HepG2 (cell line): ENCODE data around the gene NPPC. TPM values are rescaled to one million over a fixed set of nuclear protein-coding genes. Genes with fewer than 3 reads are reported as not detected.

Source experiments
- ASH2L ChIP-seq: fragments of 300-600, 200-600 bp; sonication (generic); IDR thresholded peaks from 2 replicates; pipeline ENCODE4 v1.7.0; 2017; ENCODE audit warnings: low read depth, mild to moderate bottlenecking, moderate library complexity, mixed read lengths, low read length; ENCODE audit not compliant: insufficient read length
- BRCA1 ChIP-seq: sonication (generic); formaldehyde crosslinking; IDR thresholded peaks from 2 replicates; pipeline ENCODE4 v1.4.0; 2020; ENCODE audit warnings: missing genetic modification reagents
- FIP1L1 ChIP-seq: fragments of 200-400 bp; formaldehyde crosslinking; IDR thresholded peaks from 2 replicates; pipeline ENCODE4 v1.6.1; 2018; ENCODE audit warnings: low read depth, mild to moderate bottlenecking, low read length, moderate library complexity, borderline replicate concordance; ENCODE audit not compliant: insufficient read depth
- FOXO1 ChIP-seq: sonication (generic); formaldehyde crosslinking; IDR thresholded peaks from 2 replicates; pipeline ENCODE4 v1.4.0; 2020; ENCODE audit warnings: missing genetic modification reagents
- GTF3A ChIP-seq: sonication (generic); formaldehyde crosslinking; conservative IDR thresholded peaks from 2 replicates; pipeline ENCODE4 v1.4.0; 2020; ENCODE audit warnings: mild to moderate bottlenecking, missing genetic modification reagents
- IKZF5 ChIP-seq: IDR thresholded peaks from 2 replicates; pipeline ENCODE4 v1.6.1; 2018; ENCODE audit warnings: missing genetic modification reagents, mild to moderate bottlenecking, missing compliant biosample characterization
- MED1 ChIP-seq: sonication (generic); formaldehyde crosslinking; IDR thresholded peaks from 2 replicates; pipeline ENCODE4 v1.4.0; 2020; ENCODE audit warnings: missing genetic modification reagents
- NFATC3 ChIP-seq: sonication (generic); formaldehyde crosslinking; IDR thresholded peaks from 2 replicates; pipeline ENCODE4 v1.5.1; 2020; ENCODE audit warnings: mild to moderate bottlenecking, missing genetic modification reagents
- RARA ChIP-seq: IDR thresholded peaks from 2 replicates; pipeline ENCODE4 v1.6.1; 2016; ENCODE audit warnings: missing genetic modification reagents, missing compliant biosample characterization
- SETDB1 ChIP-seq: sonication (generic); formaldehyde crosslinking; IDR thresholded peaks from 2 replicates; pipeline ENCODE4 v1.5.1; 2020; ENCODE audit warnings: missing genetic modification reagents, mild to moderate bottlenecking, borderline replicate concordance
- SNAI1 ChIP-seq: sonication (generic); formaldehyde crosslinking; IDR thresholded peaks from 2 replicates; pipeline ENCODE4 v1.5.0; 2020; ENCODE audit warnings: mild to moderate bottlenecking, missing genetic modification reagents, borderline replicate concordance
- SRY ChIP-seq: sonication (generic); formaldehyde crosslinking; IDR thresholded peaks from 2 replicates; pipeline ENCODE4 v1.8.0; 2022; ENCODE audit warnings: mild to moderate bottlenecking, missing genetic modification reagents
- YEATS2 ChIP-seq: sonication (generic); formaldehyde crosslinking; IDR thresholded peaks from 2 replicates; pipeline ENCODE4 v1.4.0; 2020; ENCODE audit warnings: missing genetic modification reagents, borderline replicate concordance
- ZNF234 ChIP-seq: sonication (generic); formaldehyde crosslinking; conservative IDR thresholded peaks from 2 replicates; pipeline ENCODE4 v1.5.1; 2020; ENCODE audit warnings: mild to moderate bottlenecking, missing genetic modification reagents
- ZNF335 ChIP-seq: sonication (generic); formaldehyde crosslinking; IDR thresholded peaks from 2 replicates; pipeline ENCODE4 v1.4.0; 2020; ENCODE audit warnings: missing genetic modification reagents
- ZNF441 ChIP-seq: sonication (generic); formaldehyde crosslinking; IDR thresholded peaks from 2 replicates; pipeline ENCODE4 v1.7.0; 2021; ENCODE audit warnings: missing genetic modification reagents, borderline replicate concordance
- ZNF550 ChIP-seq: sonication (generic); formaldehyde crosslinking; IDR thresholded peaks from 2 replicates; pipeline ENCODE4 v1.4.0; 2020; ENCODE audit warnings: mild to moderate bottlenecking, missing genetic modification reagents, borderline replicate concordance
- ZNF687 ChIP-seq: sonication (generic); formaldehyde crosslinking; IDR thresholded peaks from 2 replicates; pipeline ENCODE4 v1.5.1; 2020; ENCODE audit warnings: mild to moderate bottlenecking, missing genetic modification reagents, moderate library complexity
- ZSCAN9 ChIP-seq: IDR thresholded peaks from 2 replicates; pipeline ENCODE4 v1.6.1; 2016; ENCODE audit warnings: borderline replicate concordance
- polyA plus RNA-seq, 8 experiments: library from polyadenylated mRNA; depleted of rRNA in 3 of 8; stranded (reverse) in 7 of 8; unstranded in 1 of 8; fragments of >200 nt; fragmentation: Illumina TruSeq in 4 of 8; extraction: Trizol in 4 of 8; gene quantifications; 2 replicates each; pipeline versions ENCODE4 v1.2.1 to v1.2.3, GENCODE V29; 2011 to 2016; ENCODE audit warnings: low read depth in 4 of 8, missing spikeins in 1 of 8, mixed read lengths in 1 of 8; ENCODE audit not compliant: insufficient read depth in 1 of 8
- total RNA-seq, 5 experiments: library from RNA; depleted of rRNA; stranded (reverse); fragments of >200 nt; fragmentation: Illumina TruSeq; extraction: Trizol; gene quantifications; 2 replicates each; pipeline ENCODE4 v1.2.3, GENCODE V29; 2016; ENCODE audit warnings: low read depth in 1 of 5
- TF ChIP-seq, protein P1 (sequence below): sonication (generic); formaldehyde crosslinking; IDR thresholded peaks from 2 replicates; pipeline ENCODE4 v1.8.0; 2022; ENCODE audit warnings: mild to moderate bottlenecking, missing genetic modification reagents, moderate library complexity

Gene NPPC
- total and polyA plus RNA-seq, 2 of the 13 experiments (the other 11 are each of a cell fraction or from before 2014, with no cell fraction given), result 0.11 TPM; not detected in 1

DNA sequence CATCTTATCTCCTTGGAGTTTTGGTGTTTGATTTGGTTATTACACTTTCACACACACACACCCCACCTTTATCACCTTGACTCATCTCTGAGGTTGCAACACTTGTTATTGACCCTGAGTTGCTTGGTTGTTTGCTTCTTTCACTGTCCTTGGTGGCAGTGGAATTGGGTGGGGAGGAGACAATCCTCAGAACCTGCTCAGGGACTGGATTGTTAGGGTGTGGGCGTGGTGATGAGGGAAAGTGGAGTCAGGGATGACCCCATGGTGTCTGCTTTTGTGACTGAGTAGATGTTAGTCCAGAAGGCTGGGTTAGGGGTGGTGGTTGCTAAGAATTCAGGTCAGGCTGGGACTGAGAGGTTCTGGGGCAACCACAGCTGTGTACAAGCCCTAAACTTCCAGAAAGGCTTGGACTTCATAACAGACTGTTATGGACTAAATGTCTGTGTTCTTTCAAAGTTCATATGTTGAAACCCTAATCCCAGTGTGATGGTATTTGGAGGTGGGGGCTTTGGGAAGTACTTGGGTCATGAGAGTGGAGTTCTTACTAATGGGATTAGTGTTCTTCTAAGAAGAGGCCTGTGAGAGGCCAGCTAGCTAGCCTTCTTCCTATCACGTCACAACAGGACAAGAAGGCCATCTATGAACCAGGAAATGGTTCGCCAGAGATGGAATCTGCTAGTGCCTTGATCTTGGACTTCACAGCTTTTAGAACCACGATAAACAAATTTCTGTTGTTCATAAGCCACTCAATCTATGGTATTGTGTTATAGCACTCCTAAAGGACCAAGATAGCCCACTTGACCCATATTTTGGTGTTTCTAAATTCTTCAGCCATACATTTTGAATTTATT is 31.9 kb upstream of the NPPC start (continued):
- TF ChIP-seq SRY (no peak), ZNF335 (no peak), ZNF441 (CRISPR knock-in tag) (0 out of 2 replicates have a peak, but pooled peaks have one; percentile 30), GTF3A (CRISPR knock-in tag) (no peak), ZNF234 (CRISPR knock-in tag) (no peak), RARA (CRISPR knock-in tag) (peak; percentile 59), ASH2L (no peak), YEATS2 (CRISPR knock-in tag) (no peak), FIP1L1 (no peak), NFATC3 (CRISPR knock-in tag) (0 out of 2 replicates have a peak, but pooled peaks have one; percentile 39), FOXO1 (CRISPR knock-in tag) (peak; percentile 58; the same call in 1 of the 2 replicates), SNAI1 (CRISPR knock-in tag) (no peak), ZNF687 (CRISPR knock-in tag) (no peak), ZSCAN9 (no peak), IKZF5 (peak; percentile 42; the same call in 1 of the 2 replicates), SETDB1 (no peak), MED1 (CRISPR knock-in tag) (no peak), ZNF550 (no peak), BRCA1 (CRISPR knock-in tag) (no peak)
- TF ChIP-seq, protein P1, sequence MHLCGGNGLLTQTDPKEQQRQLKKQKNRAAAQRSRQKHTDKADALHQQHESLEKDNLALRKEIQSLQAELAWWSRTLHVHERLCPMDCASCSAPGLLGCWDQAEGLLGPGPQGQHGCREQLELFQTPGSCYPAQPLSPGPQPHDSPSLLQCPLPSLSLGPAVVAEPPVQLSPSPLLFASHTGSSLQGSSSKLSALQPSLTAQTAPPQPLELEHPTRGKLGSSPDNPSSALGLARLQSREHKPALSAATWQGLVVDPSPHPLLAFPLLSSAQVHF (CRISPR knock-in tag), result no peak
